ENCODE measurements around the gene RFC4. TPM values are rescaled to one million over a fixed set of nuclear protein-coding genes. Genes with fewer than 3 reads are reported as not detected.

The RFC4 gene
- total and polyA plus RNA-seq, 9 of the 15 experiments (the other 6 are each of a cell fraction or from before 2014, with no cell fraction given), result 105 to 227 (median 180) TPM

DNA sequence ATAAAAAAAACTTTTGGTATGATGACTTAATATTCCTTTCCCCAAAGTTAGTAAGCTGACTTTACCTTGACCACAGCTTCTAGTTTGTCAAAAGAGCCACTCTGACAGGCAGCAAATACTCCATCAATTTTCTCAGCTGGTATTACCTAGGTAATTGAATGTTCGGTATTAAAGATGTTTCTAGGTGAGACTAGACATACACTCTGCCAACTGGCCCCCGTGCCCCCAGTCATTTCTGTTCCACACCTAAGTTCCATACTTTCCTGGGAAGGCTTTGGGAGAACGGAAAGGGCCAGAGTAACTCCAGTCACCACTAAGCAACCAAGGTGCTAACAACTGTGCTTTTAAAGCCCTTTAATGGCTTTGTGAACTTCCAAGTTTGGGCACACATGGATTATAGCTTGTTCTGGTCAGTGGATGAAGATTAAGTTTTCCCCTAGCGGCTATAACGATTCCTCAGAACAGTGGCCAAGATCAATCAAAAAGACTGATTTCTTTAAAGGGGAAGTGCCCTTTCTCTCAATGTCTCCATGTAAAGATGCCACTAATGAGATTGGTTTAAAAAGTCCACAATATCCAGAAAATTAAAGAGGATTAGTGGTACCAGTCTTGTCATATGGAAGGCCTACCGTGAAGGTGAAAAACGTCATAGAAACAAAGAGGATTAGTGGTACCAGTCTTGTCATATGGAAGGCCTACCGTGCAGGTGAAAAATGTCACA, 15.9 kb downstream of the RFC4 start (continued):
- TF ChIP-seq ZFP30 (CRISPR knock-in tag; IDR thresholded peaks at IDR 0.05; ENCODE audit: borderline replicate concordance) (no peak), L3MBTL2 (IDR thresholded peaks at IDR 0.05) (0 out of 2 replicates have a peak, but pooled peaks have one; percentile 9), ZNF224 (CRISPR knock-in tag; IDR thresholded peaks at IDR 0.05) (no peak), ARID3A (IDR thresholded peaks at IDR 0.05; ENCODE audit: borderline replicate concordance, low read depth, low read length) (no peak), ATF7 (IDR thresholded peaks at IDR 0.05) (no peak), HNRNPL (IDR thresholded peaks at IDR 0.05; ENCODE audit: low read depth, low read length) (no peak), TEAD2 (tag; IDR thresholded peaks at IDR 0.05) (no peak), HDAC6 (IDR thresholded peaks at IDR 0.05; ENCODE audit: low read depth, low read length) (no peak), GTF2A2 (tag; IDR thresholded peaks at IDR 0.05) (no peak), SRF (CRISPR knock-in tag; IDR thresholded peaks at IDR 0.05) (no peak), EP300 (IDR thresholded peaks at IDR 0.05; ENCODE audit: low read length) (no peak), KDM1A (IDR thresholded peaks at IDR 0.05) (no peak), GATAD2B (IDR thresholded peaks at IDR 0.05; ENCODE audit: borderline replicate concordance) (no peak), SRSF7 (optimal IDR thresholded peaks at IDR 0.05; ENCODE audit: low read depth, low read length) (no peak), CBX2 (IDR thresholded peaks at IDR 0.05; ENCODE audit: insufficient read depth, low read length, poor library complexity, severe bottlenecking) (no peak), ZKSCAN1 (IDR thresholded peaks at IDR 0.05; ENCODE audit: low read depth, low read length) (no peak), UBTF (IDR thresholded peaks at IDR 0.05; ENCODE audit: borderline replicate concordance in 1 of 2, low read depth in 2 of 2, low read length in 2 of 2) (no peak), E4F1 (CRISPR knock-in tag; IDR thresholded peaks at IDR 0.05; ENCODE audit: borderline replicate concordance) (no peak), PHTF2 (CRISPR knock-in tag; IDR thresholded peaks at IDR 0.05) (peak; percentile 1; the same call in 1 of the 2 replicates), HNRNPUL1 (IDR thresholded peaks at IDR 0.05; ENCODE audit: low read length) (peak; percentile 64; the same call in 1 of the 2 replicates)
- TF ChIP-seq, protein P1, sequence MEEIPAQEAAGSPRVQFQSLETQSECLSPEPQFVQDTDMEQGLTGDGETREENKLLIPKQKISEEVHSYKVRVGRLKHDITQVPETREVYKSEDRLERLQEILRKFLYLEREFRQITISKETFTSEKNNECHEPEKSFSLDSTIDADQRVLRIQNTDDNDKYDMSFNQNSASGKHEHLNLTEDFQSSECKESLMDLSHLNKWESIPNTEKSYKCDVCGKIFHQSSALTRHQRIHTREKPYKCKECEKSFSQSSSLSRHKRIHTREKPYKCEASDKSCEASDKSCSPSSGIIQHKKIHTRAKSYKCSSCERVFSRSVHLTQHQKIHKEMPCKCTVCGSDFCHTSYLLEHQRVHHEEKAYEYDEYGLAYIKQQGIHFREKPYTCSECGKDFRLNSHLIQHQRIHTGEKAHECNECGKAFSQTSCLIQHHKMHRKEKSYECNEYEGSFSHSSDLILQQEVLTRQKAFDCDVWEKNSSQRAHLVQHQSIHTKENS (CRISPR knock-in tag; IDR thresholded peaks at IDR 0.05), result no peak

All from K562 (cell line).